SK-N-SH treated with all-trans-retinoic acid at 6 μM for 48 hours (cell line): ENCODE measurements around the gene AUTS2.

Experiments used
- ATAC-seq: fragments of 200-7000 bp; cut with Tn5 transposase; 3 replicates; pipeline ENCODE4 v1.9.1; 2020; ENCODE audit warnings: mild to moderate bottlenecking, moderate library complexity
- ARNTL ChIP-seq: fragments of 450-650 bp; formaldehyde crosslinking; IDR thresholded peaks from 2 replicates; pipeline ENCODE4 v1.5.0; 2020; ENCODE audit warnings: low read depth, mild to moderate bottlenecking, moderate library complexity, borderline replicate concordance
- BACH2 ChIP-seq: fragments of 250-450 bp; sonication (Bioruptor Pico); IDR thresholded peaks from 2 replicates; pipeline ENCODE4 v1.9.0; 2021; ENCODE audit warnings: mild to moderate bottlenecking, borderline replicate concordance
- CREB5 ChIP-seq: fragments of 250-450 bp; sonication (Bioruptor Pico); IDR thresholded peaks from 2 replicates; pipeline ENCODE4 v1.5.1; 2020; ENCODE audit warnings: low read depth, mild to moderate bottlenecking, moderate library complexity
- CSDC2 ChIP-seq: fragments of 250-450 bp; sonication (Bioruptor Pico); IDR thresholded peaks from 2 replicates; pipeline ENCODE4 v1.5.0; 2020; ENCODE audit warnings: mild to moderate bottlenecking, moderate library complexity
- CSRNP3 ChIP-seq: fragments of 250-450 bp; sonication (Bioruptor Pico); IDR thresholded peaks from 2 replicates; pipeline ENCODE4 v1.5.1; 2021; ENCODE audit warnings: mild to moderate bottlenecking, moderate library complexity
- GLIS3 ChIP-seq: fragments of 250-450 bp; sonication (Bioruptor Pico); IDR thresholded peaks from 2 replicates; pipeline ENCODE4 v1.5.0; 2020; ENCODE audit warnings: mild to moderate bottlenecking, moderate library complexity
- ISL1 ChIP-seq: fragments of 250-450 bp; sonication (Bioruptor Pico); IDR thresholded peaks from 2 replicates; pipeline ENCODE4 v2.1.2; 2022; ENCODE audit warnings: mild to moderate bottlenecking, moderate library complexity
- OSR1 ChIP-seq: fragments of 250-450 bp; sonication (Bioruptor Pico); IDR thresholded peaks from 2 replicates; pipeline ENCODE4 v1.8.0; 2022; ENCODE audit warnings: moderate library complexity, mild to moderate bottlenecking, inconsistent platforms
- PATZ1 ChIP-seq: fragments of 250-450 bp; sonication (Bioruptor Pico); IDR thresholded peaks from 2 replicates; pipeline ENCODE4 v1.8.0; 2020; ENCODE audit warnings: mild to moderate bottlenecking, moderate library complexity, borderline replicate concordance
- POU6F1 ChIP-seq: fragments of 250-450 bp; sonication (Bioruptor Pico); IDR thresholded peaks from 2 replicates; pipeline ENCODE4 v1.8.0; 2021; ENCODE audit warnings: low read depth, mild to moderate bottlenecking, moderate library complexity, borderline replicate concordance
- SNAI2 ChIP-seq: fragments of 250-450 bp; sonication (Bioruptor Pico); IDR thresholded peaks from 2 replicates; pipeline ENCODE4 v1.5.0; 2020; ENCODE audit warnings: mild to moderate bottlenecking, moderate library complexity
- TCF4 ChIP-seq: fragments of 250-450 bp; sonication (Bioruptor Pico); IDR thresholded peaks from 2 replicates; pipeline ENCODE4 v1.8.0; 2021; ENCODE audit warnings: mild to moderate bottlenecking, moderate library complexity, borderline replicate concordance
- TOX ChIP-seq: fragments of 250-450 bp; sonication (Bioruptor Pico); IDR thresholded peaks from 2 replicates; pipeline ENCODE4 v1.8.0; 2021; ENCODE audit warnings: mild to moderate bottlenecking, moderate library complexity, borderline replicate concordance
- TSHZ2 ChIP-seq: fragments of 250-450 bp; sonication (Bioruptor Pico); IDR thresholded peaks from 2 replicates; pipeline ENCODE4 v1.5.0; 2020; ENCODE audit warnings: mild to moderate bottlenecking, moderate library complexity
- ZC3H10 ChIP-seq: fragments of 250-450 bp; sonication (Bioruptor Pico); IDR thresholded peaks from 2 replicates; pipeline ENCODE4 v1.5.1; 2021; ENCODE audit warnings: mild to moderate bottlenecking, moderate library complexity
- ZFP3 ChIP-seq: fragments of 250-450 bp; sonication (Bioruptor Pico); IDR thresholded peaks from 2 replicates; pipeline ENCODE4 v1.5.0; 2020; ENCODE audit warnings: mild to moderate bottlenecking, moderate library complexity
- ZFP30 ChIP-seq: fragments of 450-650 bp; formaldehyde crosslinking; IDR thresholded peaks from 2 replicates; pipeline ENCODE4 v1.5.0; 2022; ENCODE audit warnings: mild to moderate bottlenecking, moderate library complexity

AUTS2 gene

GRCh38 chr7:69585169-69585568 lies 13.1 kb upstream of the AUTS2 start:
- ATAC-seq, result no peak
- no peak for TF ChIP-seq ISL1 (CRISPR knock-in tag)
- no peak for TF ChIP-seq CSRNP3 (CRISPR knock-in tag)
- no peak for TF ChIP-seq TOX (CRISPR knock-in tag)
- TF ChIP-seq ZC3H10 (CRISPR knock-in tag), result no peak
- TF ChIP-seq TSHZ2 (CRISPR knock-in tag), result no peak
- no peak for TF ChIP-seq CSDC2 (CRISPR knock-in tag)
- TF ChIP-seq PATZ1 (CRISPR knock-in tag), result no peak
- TF ChIP-seq OSR1 (CRISPR knock-in tag), result no peak
- no peak for TF ChIP-seq TCF4
- TF ChIP-seq ZFP30 (CRISPR knock-in tag), result no peak
- TF ChIP-seq CREB5, result no peak

- no peak for ATAC-seq
- TF ChIP-seq ARNTL (CRISPR knock-in tag), result no peak
- TF ChIP-seq PATZ1 (CRISPR knock-in tag), result no peak
- no peak for TF ChIP-seq TOX (CRISPR knock-in tag)
- no peak for TF ChIP-seq ZFP3 (CRISPR knock-in tag)
- no peak for TF ChIP-seq ZFP30 (CRISPR knock-in tag)
- TF ChIP-seq GLIS3 (CRISPR knock-in tag), result no peak
- no peak for TF ChIP-seq BACH2
- TF ChIP-seq SNAI2 (CRISPR knock-in tag), result no peak
- TF ChIP-seq CSDC2 (CRISPR knock-in tag), result no peak
- TF ChIP-seq OSR1 (CRISPR knock-in tag), result no peak
- TF ChIP-seq TCF4, result no peak
- TF ChIP-seq TSHZ2 (CRISPR knock-in tag), result no peak
- TF ChIP-seq CREB5, result no peak
- no peak for TF ChIP-seq POU6F1 (CRISPR knock-in tag)
Measured at GRCh38 chr7:69586321-69586720, 12.0 kb upstream of the AUTS2 start.
